RCC 7860 (cell line): Measurements from ENCODE around the gene MACF1.
A peak's percentile ranks its signal among the peaks of the same experiment; 100 is the strongest.

ENCODE experiments used
- DNase-seq: peaks from one replicate; pipeline ENCODE4 v3.0.0-alpha.2; 2015; ENCODE audit warnings: low spot score
- FAIRE-seq: peaks from 2 replicates; lab custom pipeline; 2012; peaks lifted over from hg19 to GRCh38; lab: Jason Lieb, UNC

Gene MACF1

GRCh38 chr1:39385067-39385988 lies 180.8 kb downstream of the MACF1 start:
- DNase-seq (no peak), FAIRE-seq (no peak)

GRCh38 chr1:39386997-39387396 lies 182.5 kb downstream of the MACF1 start:
- DNase-seq (no peak), FAIRE-seq (no peak)

- peak; percentile 85 for FAIRE-seq
- peak; percentile 86 for DNase-seq
Observed at GRCh38 chr1:39387452-39387851, 183.0 kb downstream of the MACF1 start.

GRCh38 chr1:39391691-39392679 lies 187.5 kb downstream of the MACF1 start:
- FAIRE-seq (peak; percentile 98), DNase-seq (peak; percentile 90)

GRCh38 chr1:39392851-39393573 lies 188.5 kb downstream of the MACF1 start:
- FAIRE-seq: no peak
- no peak for DNase-seq

GRCh38 chr1:39393645-39394044 lies 189.2 kb downstream of the MACF1 start:
- DNase-seq (no peak), FAIRE-seq (no peak)

GRCh38 chr1:39394059-39394458 lies 189.6 kb downstream of the MACF1 start:
- no peak for DNase-seq
- FAIRE-seq: no peak

GRCh38 chr1:39394598-39394997 lies 190.1 kb downstream of the MACF1 start:
- peak; percentile 35 for DNase-seq
- no peak for FAIRE-seq

- peak; percentile 86 for DNase-seq
- FAIRE-seq: peak; percentile 88
Observed at GRCh38 chr1:39395357-39395831, 190.9 kb downstream of the MACF1 start.

GRCh38 chr1:39396671-39397070 lies 192.2 kb downstream of the MACF1 start:
- DNase-seq (no peak), FAIRE-seq (no peak)

- no peak for FAIRE-seq
- DNase-seq: no peak
Observed at GRCh38 chr1:39397487-39397886, 193.0 kb downstream of the MACF1 start.

GRCh38 chr1:39398278-39399021 lies 194.0 kb downstream of the MACF1 start:
- peak; percentile 98 for DNase-seq
- FAIRE-seq: peak; percentile 98

- peak; percentile 75 for FAIRE-seq
- DNase-seq: no peak
Observed at GRCh38 chr1:39401106-39401505, 196.6 kb downstream of the MACF1 start.

GRCh38 chr1:39404876-39405275 lies 200.4 kb downstream of the MACF1 start:
- DNase-seq (no peak), FAIRE-seq (no peak)

GRCh38 chr1:39405358-39405757 lies 200.9 kb downstream of the MACF1 start:
- FAIRE-seq (no peak), DNase-seq (no peak)

GRCh38 chr1:39406533-39407450 lies 202.3 kb downstream of the MACF1 start:
- FAIRE-seq (peak; percentile 76), DNase-seq (peak; percentile 46)

- FAIRE-seq (peak; percentile 22), DNase-seq (no peak)
Observed at GRCh38 chr1:39407510-39407895, 203.0 kb downstream of the MACF1 start.

- DNase-seq (peak; percentile 38), FAIRE-seq (no peak)
Observed at GRCh38 chr1:39407896-39408640, 203.6 kb downstream of the MACF1 start.
